RKO (cell line): ENCODE results near the gene ODC1.

Source experiments
- DNase-seq: peaks from one replicate; pipeline ENCODE4 v3.0.0-alpha.2; 2016; ENCODE audit warnings: low spot score

ODC1 gene

DNA sequence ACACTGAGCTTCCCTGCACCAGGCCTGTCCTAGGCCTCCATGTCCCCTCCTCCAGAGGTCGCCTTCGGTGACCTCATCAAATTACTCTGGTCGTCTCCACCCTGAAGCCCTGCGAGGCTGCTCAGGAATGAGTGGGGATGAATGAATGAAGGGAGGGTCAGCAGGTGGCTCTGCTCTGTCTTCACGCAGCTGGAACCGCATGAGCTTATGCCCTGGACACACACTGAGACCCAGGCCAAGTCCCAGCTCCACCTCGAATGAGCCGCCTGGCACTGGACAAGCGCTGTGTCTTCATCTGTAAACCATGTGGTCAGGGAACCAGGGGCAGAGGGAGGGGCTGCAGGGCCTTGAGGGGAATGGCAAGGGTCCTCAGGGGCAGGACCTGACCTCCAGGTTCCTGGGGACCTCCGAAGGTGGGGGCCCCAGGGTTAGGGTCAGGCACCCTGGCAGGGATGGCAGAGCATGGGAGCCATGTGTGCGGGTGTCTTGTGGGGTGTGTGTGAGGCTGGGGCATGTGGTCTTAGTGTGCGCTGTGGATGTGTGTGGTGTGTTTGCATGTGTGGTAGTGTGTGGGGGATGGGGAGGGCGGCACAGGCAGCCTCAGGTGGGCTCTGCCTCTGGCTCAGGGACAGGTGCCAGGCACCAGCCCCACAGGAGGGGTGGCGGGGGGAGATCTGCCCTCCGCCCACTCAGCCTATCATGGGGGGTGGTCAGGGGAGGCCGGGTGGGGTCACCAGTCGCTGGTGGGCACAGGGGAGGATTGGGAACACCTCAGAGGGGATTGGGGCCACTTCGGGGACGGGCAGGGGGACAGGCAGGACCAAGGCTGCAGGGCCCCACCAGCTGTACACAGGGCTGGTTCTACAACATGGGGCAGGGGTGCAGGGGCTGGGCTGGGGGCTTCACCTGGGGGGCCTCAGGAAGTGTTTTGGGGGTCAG, 13.9 kb downstream of the ODC1 start:
- no peak for DNase-seq

- no peak for DNase-seq
These were observed 14.7 kb downstream of the ODC1 start for GRCh38 chr2:10433264-10433946.

DNA sequence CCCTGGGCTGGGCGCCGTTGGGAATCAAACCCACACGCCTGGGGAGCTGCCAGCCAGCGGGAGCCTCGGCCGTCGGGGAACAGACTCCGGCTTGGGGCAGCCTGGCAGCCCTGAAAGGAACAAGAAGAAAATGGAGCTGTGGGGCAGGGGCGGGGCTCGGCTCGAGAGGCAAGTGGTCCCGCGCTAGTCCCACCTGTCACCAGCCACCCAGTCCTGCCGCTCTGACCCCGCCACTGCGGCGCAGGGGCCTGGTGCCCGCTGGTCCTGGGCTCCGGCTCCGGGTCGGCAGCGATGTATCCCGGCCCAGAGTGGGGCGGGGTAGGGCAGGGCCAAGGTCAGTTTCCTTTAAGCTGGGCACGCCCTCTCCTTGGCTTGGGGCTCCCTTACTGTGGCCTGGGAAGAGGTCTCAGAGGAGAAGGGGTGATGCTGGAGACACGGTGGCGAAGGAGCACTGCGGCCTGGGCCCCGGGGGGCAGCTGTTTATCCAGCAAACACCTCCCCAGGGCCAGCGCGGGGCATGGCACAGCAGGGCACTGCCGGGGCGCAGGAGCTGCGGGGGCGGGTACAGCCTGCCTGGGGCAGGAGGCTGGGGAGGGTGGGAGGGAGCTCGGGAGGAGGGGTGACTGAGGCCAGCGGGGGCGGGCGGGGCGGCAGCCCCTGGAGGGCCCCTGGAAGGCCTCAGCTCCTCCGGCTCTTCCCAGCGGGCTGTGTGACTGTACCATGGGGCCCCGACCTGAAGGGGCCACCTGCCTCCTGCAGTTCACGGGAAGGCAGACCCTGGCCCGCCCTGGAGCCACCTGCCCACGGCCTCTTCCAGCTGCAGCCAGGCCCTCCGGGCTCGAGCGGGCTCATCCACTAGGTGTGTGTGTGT, 15.6 kb downstream of the ODC1 start:
- DNase-seq: no peak

DNA sequence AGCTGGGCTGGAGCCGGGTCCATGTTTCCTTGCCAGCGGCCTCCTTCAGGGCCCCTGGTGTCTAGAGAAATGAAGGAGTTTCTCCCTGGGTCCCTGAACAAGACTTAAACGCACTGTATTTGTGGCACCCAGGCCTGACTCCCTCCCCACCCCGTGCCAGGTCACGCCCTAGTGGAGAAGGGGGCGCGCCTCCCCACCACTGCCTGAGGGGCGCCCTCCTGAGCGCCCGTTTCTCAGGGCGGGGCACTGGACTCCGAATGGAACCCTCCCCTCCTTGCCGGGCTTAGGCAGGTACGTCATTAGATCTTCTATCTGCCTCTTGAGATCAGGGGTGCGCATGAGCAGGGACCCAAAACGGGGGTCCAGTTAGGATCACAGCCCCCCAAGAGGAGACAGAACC, 16.3 kb downstream of the ODC1 start:
- no peak for DNase-seq

DNA sequence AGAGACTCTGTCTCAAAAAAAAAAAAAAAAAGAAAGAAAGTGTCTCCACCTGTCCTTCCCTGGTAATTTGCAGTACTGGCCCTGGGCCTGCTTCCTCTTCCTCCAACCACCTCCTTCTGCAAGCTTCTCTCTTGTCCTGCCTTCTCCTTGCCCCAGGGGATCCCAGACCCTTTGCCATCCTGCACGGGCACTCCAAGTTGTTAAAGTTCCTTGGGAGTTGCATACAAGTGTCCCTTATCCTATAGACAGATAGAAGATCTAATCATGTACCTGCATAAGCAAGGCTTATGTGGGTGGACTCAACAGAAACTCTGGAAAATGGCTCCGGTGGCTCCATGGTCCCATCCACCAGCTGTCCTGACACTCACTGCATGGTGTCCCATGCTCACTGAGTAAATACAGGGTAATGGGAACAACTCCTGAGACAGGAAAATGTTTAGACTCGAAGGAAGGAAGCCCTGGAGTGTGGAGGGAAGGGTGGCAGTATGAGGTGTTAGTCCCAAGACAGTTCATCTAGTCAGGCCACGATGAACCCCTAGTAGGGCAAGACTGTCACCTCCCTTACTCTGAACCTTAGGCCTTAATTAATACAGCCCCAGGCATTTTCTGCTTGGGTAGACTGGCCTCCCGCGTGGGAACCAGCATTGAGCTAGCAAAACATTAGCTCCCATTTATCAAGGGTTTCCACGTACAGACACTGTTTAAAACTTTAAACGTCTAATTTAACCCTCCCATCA, 17.1 kb downstream of the ODC1 start:
- no peak for DNase-seq

- DNase-seq: no peak
These were observed 19.2 kb downstream of the ODC1 start for GRCh38 chr2:10428924-10429323.

DNA sequence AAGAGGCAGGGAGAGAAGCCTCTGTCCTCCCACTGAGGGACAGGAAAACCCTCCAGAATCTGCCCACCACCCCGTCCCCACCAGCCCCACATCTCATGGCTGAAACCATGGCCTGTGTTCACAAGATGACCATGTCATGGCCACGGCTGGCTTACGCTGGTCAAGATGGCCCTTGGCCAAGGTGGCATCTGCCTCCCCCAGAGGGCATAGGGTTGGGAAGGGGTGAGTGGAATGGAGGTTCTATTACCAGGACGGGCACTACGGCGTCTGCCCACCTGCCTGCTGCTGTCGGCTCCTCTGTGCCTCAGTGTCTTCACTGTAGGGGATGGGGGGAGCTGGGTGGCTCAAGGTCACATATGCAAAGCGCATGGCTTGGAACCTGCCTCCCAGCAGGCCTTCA, 19.8 kb downstream of the ODC1 start:
- no peak for DNase-seq

DNA sequence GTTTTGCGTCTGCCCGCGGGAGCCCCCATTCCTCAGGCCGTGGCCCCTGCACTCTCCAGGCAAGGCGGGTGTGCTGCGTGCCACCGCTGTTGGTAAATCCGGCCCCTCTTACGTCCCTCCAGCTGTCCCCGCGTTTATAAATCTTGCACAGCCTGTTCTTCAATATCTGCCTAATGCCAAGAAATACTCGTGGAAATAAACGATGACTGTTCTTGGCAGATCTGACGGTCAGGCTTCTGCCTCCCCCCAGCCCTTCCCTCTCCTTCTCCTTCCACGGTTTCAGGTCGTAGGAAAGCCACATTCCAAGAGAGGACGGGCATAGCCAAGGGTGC, 20.5 kb downstream of the ODC1 start:
- no peak for DNase-seq

DNA sequence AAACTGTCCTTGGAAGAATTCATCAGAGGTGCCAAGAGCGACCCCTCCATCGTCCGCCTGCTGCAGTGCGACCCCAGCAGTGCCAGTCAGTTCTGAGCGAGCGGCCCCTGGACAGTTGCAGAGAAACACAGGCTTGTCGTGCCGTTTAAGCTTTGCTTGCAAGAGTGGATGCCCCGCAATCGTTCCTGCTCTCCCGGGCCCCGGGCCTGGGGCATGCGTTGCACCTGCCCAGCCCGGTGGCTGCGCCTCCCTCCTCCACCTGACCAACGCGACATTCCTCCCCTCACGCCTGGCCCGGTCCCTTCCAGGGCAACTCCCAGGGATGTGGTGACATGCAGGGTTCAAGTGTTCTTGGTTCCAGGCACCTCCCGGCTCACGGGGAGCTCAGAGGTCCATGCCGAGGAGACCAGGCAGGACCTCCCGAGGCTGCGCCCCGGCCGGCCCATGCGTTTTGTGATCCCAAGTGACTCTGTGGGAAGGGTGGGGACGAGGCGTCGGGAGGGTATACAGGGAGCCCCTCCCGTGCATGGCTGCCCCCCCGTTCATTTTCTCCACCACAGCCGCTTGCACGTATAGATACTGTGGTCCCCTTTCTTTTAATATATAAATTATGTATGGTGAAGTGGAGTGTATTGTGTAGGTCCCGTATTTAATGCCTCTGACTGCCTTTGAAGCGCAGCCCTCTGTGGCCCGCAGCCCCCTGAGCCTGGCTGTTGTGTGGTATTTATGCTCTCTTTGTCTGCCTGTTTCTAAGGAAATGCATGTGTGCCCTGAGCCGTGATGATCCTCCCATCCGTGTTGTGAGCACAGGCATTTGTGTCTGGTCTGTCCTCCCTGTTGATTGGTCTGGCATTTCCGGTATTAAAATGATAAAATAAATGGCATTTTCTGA, 21.2 kb downstream of the ODC1 start:
- no peak for DNase-seq

DNA sequence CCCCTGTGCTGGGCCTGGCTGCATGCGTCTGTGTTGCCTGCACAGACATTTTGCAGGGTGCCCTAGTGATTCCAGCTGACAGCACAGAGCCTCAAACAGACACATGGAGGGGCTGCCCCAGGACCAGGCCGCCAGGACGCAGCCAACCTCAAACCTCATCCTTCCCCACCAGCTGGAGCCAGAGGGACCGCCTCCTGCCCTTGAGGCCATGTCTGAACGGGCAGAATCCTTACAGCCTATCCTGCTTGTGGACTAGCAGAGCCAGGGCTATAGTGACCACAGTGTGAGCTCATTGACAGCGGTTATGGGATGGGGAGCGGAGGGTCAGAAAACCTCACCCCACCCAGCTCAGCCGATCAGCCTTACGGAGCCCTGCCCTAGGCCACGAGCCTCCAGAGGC, 22.4 kb downstream of the ODC1 start:
- DNase-seq: no peak

DNA sequence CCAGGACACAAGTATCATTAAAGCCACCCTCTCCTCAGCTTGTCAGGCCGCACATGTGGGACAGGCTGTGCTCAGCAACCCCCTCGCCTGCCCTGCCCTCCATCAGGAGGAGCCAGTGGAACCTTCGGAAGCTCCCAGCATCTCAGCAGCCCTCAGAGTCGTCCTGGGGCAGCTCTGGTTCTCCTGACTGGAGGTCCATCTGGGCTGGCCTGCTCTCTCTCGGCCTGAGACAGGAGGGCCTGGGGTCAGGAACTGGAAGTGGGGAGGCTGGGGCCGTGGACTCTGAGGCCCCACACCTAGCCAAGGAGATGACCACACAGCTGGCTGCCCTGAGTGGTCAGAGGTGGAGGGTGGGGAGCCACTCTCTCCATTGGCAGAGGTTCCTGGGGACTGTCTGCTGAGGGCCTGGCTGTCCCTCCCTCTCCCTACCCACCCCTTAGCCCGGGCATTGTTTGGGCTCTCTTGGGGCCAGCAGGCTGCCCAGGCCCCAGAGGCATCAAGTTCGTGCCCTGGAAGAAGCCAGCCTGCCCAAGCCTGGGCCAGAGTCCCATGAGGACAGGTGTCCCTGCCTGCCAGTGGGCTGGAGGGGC, 23.1 kb downstream of the ODC1 start:
- no peak for DNase-seq

DNA sequence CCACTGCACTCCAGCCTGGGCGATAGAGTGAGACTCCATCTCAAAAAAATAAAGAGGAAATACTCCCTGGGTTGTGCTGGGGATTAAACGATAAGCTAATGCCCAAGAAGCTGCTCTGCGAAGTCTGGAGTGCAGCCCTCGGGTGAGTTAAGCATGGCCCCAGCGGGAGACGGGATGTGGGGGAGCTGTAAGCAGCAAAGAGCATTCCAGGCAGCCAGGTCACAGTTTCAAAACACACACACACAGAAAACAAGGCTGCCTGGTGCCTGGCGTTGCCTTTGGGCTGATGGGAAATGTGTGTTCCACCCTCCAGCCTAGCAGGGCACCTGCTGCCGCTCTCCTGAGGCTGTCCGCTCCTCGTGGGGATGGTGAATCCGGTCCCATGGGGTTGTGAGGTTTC, 24.1 kb downstream of the ODC1 start:
- DNase-seq: no peak

GRCh38 chr2:10423400-10423774, 24.7 kb downstream of the ODC1 start:
- no peak for DNase-seq

DNA sequence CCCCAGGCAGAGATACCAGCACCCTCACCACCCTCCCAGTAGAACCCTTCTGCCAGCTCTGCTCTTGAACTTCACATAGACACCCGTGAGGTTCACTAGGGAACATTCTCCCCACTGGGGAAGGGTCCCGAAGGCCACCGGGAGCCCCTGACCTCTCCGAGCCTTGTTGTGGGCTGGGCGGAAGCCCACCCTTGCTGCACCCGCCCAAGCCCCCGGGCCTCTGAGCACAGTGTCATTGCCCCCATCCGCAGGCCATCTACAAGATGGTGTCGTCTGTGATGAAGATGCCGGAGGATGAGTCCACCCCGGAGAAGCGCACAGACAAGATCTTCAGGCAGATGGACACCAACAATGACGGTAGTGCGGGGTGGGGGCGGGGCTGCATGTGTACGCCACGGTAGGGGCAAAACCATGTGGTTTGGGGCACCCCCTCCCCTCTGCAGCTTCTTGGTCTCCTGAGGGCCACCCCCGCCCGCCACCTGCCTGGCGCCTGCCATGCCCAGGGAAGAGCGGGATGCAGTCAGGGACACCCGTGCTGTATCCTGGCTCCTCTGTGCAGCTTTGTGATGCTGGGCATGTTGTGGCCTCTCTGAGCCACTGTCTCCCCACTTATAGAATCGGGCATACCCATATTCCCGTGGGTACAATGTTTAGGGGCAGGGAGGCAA, 25.3 kb downstream of the ODC1 start:
- no peak for DNase-seq

DNA sequence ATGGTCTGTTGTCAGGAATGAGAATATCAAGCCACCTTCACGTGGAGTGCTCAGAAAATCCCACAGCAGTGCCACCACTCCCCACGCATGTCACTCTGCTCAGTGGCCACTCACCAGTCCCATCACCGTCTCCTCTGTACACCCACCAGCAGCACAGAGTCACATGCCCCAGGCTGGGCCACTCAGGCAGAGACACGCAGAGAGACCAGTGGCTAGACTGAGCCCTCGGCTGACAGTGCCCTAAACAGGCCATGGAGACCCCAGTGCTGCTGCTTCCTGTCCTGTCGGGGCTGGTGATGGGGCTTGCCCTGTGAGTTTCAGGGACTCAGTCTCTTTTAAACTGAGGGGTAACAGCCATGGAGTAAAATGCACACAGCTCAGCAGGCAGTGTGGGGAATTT, 25.9 kb downstream of the ODC1 start:
- no peak for DNase-seq

DNA sequence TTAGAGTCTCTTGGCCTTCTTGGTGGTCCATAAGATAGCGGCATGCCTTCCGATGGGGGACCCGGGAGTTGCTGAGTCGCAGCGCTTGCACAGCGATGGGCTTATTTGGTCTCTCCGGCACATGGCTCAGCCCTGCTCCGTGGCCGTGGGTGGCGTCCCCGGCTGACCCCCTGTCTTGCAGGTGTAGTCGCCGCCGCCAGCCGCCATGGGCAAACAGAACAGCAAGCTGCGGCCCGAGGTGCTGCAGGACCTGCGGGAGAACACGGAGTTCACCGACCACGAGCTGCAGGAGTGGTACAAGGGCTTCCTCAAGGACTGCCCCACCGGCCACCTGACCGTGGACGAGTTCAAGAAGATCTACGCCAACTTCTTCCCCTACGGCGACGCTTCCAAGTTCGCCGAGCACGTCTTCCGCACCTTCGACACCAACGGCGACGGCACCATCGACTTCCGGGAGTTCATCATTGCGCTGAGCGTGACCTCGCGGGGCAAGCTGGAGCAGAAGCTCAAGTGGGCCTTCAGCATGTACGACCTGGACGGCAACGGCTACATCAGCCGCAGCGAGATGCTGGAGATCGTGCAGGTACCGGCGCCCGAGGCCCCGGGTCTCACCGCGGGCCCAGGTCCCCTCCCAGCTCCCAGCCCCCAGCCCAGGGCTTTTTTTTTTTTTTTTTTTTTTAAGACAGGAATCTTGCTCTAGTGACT, 28.4 kb downstream of the ODC1 start:
- DNase-seq: no peak

DNA sequence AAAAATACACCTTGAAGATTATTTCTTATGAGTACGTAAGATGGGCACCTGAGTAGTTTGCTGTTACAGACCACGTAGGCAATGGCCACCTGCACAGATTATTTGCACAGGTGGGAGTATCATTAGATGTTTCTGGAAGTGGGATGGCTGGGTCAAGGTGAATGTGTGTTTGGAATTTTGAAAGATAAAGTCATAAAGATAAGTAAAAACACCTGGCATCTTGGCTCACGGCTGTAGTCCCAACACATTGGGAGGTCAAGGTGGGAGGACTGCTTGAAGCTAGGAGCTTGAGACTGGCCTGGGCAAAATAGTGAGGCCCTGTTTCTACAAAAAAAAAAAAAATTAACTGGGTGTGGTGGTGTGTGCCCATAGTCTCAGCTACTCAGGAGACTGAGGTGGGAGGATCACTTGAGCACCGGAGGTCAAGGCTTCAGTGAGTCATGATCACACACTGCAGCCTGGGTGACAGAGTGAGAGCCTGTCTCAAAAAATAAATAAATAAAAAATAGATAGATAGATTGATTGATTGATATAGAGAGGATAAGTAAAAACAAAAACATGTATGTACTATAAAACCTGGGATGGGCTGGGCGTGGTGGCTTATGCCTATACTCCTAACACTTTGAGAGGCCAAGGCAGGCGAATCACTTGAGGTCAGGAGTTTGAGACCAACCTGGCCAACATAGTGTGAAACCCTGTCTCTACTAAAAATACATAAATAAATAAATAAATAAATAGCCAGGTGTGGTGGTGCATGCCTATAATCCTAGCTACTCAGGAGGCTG, 30.4 kb downstream of the ODC1 start:
- no peak for DNase-seq

DNA sequence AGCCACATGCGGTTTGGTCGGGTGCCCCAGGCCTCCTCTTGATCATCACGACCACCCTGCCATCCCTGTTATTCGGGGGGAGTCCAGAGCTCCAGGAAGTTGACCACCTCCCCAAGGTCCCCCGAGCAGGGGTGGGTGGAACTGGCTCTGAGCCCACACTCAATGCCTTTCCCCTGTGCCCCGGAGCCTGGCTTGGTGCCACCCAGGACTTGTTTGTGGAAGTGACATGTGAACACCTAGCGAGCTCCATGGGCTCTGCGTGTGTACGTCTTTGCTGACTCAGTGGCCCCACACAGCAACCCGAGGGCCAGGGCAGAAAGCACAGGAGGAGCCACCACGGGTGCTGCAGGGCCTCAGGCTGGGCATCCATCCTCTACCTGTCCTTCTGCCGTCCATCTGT, 32.5 kb downstream of the ODC1 start:
- DNase-seq: no peak

- no peak for DNase-seq
These were observed 33.1 kb downstream of the ODC1 start for GRCh38 chr2:10415048-10415447.
